DND-41 (cell line): ENCODE data around the gene TFRC.

Experiments
- ATAC-seq: fragments of 200-7000 bp; cut with Tn5 transposase; 3 replicates; pipeline ENCODE4 v1.9.1; 2021; ENCODE audit warnings: low read depth; ENCODE audit not compliant: insufficient read depth
- DNase-seq: peaks from one replicate; pipeline ENCODE4 v3.0.0-alpha.2; 2020
- H2AFZ ChIP-seq: 2 replicates; pipeline ENCODE4 v1.6.0; 2012; ENCODE audit warnings: low read depth, low read length
- H3K27ac ChIP-seq: 2 replicates; pipeline ENCODE4 v1.5.1; 2012; ENCODE audit warnings: low read length, inconsistent platforms
- H3K27me3 ChIP-seq: fragments of 200-600 bp; sonication (generic); 2 replicates; pipeline ENCODE4 v1.6.0; 2012; ENCODE audit warnings: low read length, mild to moderate bottlenecking, inconsistent platforms; ENCODE audit not compliant: insufficient read depth, poor library complexity
- H3K36me3 ChIP-seq: 2 replicates; pipeline ENCODE4 v1.5.1; 2012; ENCODE audit warnings: low read length, inconsistent platforms; ENCODE audit not compliant: insufficient read depth
- H3K4me1 ChIP-seq: 2 replicates; pipeline ENCODE4 v1.5.1; 2012; ENCODE audit warnings: mild to moderate bottlenecking, low read length; ENCODE audit not compliant: insufficient read depth
- H3K4me2 ChIP-seq: 2 replicates; pipeline ENCODE4 v1.6.0; 2012; ENCODE audit warnings: mild to moderate bottlenecking, moderate library complexity, low read length, inconsistent platforms; ENCODE audit not compliant: insufficient read depth
- H3K4me3 ChIP-seq, 2 experiments: fragments of 200-600 bp in 1 of 2; shearing (Covaris generic) in 1 of 2; 2 replicates each; pipeline ENCODE4 v1.5.1; 2012 to 2016; ENCODE audit warnings: inconsistent platforms in 2 of 2, low read length in 2 of 2, mild to moderate bottlenecking in 2 of 2, low read depth in 1 of 2, moderate library complexity in 1 of 2
- H3K79me2 ChIP-seq: 2 replicates; pipeline ENCODE4 v1.6.0; 2012; ENCODE audit warnings: low read length, inconsistent platforms; ENCODE audit not compliant: insufficient read depth
- H3K9ac ChIP-seq: 2 replicates; pipeline ENCODE4 v1.6.0; 2012; ENCODE audit warnings: low read depth, mild to moderate bottlenecking, inconsistent platforms, low read length, moderate library complexity
- H3K9me3 ChIP-seq: 2 replicates; pipeline ENCODE4 v1.5.1; 2012; ENCODE audit warnings: low read length, moderate library complexity, mild to moderate bottlenecking, inconsistent platforms; ENCODE audit not compliant: insufficient read depth, severe bottlenecking
- H4K20me1 ChIP-seq: 2 replicates; pipeline ENCODE4 v1.6.0; 2012; ENCODE audit warnings: low read length; ENCODE audit not compliant: insufficient read depth
- EZH2 ChIP-seq: IDR thresholded peaks from 3 replicates; pipeline ENCODE4 v1.6.1; 2012; ENCODE audit warnings: borderline replicate concordance, low read depth, mild to moderate bottlenecking, moderate library complexity, low read length, inconsistent platforms; ENCODE audit not compliant: severe bottlenecking
- TF ChIP-seq, protein P1 (sequence below): IDR thresholded peaks from 2 replicates; pipeline ENCODE4 v1.5.1; 2012; ENCODE audit warnings: borderline replicate concordance, low read length, moderate library complexity, mild to moderate bottlenecking; ENCODE audit not compliant: poor library complexity, severe bottlenecking; ENCODE audit errors: extremely low read depth

The TFRC gene

DNA sequence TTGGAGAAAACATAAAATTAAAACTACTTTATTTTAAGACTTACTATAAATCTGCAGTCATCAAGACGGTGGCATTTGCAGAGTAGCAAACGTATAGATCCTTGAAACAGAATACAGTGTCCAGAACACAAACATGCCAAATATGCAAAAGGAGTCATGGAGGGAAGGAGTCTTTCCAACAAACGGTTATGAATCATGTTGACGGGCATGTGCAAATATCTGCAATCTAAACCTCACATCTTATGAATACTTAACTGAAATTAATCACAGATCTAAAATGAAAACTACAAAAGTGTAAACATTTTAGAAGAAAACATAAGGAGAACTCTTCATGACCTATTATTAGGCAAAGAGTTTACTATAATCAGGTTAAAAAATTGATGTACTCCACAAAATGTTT is 69.4 kb downstream of the TFRC start:
- no peak for TF ChIP-seq EZH2
- TF ChIP-seq, protein P1, sequence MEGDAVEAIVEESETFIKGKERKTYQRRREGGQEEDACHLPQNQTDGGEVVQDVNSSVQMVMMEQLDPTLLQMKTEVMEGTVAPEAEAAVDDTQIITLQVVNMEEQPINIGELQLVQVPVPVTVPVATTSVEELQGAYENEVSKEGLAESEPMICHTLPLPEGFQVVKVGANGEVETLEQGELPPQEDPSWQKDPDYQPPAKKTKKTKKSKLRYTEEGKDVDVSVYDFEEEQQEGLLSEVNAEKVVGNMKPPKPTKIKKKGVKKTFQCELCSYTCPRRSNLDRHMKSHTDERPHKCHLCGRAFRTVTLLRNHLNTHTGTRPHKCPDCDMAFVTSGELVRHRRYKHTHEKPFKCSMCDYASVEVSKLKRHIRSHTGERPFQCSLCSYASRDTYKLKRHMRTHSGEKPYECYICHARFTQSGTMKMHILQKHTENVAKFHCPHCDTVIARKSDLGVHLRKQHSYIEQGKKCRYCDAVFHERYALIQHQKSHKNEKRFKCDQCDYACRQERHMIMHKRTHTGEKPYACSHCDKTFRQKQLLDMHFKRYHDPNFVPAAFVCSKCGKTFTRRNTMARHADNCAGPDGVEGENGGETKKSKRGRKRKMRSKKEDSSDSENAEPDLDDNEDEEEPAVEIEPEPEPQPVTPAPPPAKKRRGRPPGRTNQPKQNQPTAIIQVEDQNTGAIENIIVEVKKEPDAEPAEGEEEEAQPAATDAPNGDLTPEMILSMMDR, result no peak
- no peak overlapping the region for H3K4me3 ChIP-seq
- no peak for ATAC-seq
- H3K4me1 ChIP-seq, result no peaks in the 10 kb centered on the region
- no peaks in the 10 kb centered on the region for H4K20me1 ChIP-seq
- no peaks in the 10 kb centered on the region for H3K79me2 ChIP-seq
- H3K36me3 ChIP-seq, result no peaks in the 10 kb centered on the region
- no peaks in the 10 kb centered on the region for H3K9me3 ChIP-seq
- H3K27me3 ChIP-seq, result no peaks in the 10 kb centered on the region
- H2AFZ ChIP-seq, result no peak overlapping the region
- H3K4me2 ChIP-seq, result no peak overlapping the region
- no peak overlapping the region for H3K27ac ChIP-seq
- no peak overlapping the region for H3K9ac ChIP-seq
- no peak for DNase-seq

DNA sequence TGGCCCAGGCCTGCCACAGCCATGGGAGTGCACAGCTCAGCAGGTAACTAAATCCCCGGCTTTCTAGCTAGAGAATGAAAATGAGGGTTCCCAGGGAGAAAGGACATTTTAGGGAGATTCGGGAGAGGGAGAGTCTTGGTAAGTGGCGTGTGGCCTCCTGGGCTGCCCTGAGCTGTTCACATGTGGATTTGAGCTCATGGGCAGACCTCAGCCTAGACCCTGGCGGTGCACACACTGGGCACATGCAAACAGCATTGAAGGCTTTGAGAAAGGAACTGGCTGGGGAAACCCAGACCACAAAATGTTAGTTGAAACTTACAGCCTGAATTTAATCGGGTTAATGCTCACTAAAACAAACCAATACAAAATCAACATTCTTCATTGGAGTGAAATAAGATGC is 72.4 kb downstream of the TFRC start:
- Histone ChIP-seq H3K4me1 (no peaks in the 10 kb centered on the region), H3K27ac (no peak overlapping the region), H2AFZ (no peak overlapping the region), H3K27me3 (no peaks in the 10 kb centered on the region), H3K36me3 (no peaks in the 10 kb centered on the region), H3K4me2 (no peak overlapping the region), H4K20me1 (no peaks in the 10 kb centered on the region), H3K79me2 (no peaks in the 10 kb centered on the region), H3K9ac (no peak overlapping the region), H3K9me3 (no peaks in the 10 kb centered on the region), H3K4me3 (no peak overlapping the region)
- ATAC-seq (no peak), DNase-seq (no peak)
- no peak for TF ChIP-seq EZH2
- TF ChIP-seq, protein P1, result no peak

DNA sequence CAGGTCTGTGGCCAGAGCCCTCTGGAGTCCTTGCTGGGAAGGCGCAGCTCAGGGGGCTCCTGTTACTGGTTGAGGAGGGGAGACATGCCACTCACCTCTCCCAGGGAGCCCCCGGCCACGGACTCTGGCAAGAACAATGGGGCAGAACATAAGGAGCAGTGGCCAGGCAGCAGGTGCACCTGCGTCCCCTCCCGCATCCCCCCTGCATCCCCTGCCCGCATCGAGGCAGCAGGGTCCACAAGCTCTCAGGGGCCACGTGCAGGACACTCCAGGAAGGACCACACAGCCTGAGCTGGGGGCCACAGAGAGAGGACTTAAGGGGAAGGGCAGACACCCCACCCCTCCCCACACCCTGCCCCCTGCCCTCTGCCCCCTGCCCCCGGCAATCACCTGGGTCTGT is 73.0 kb downstream of the TFRC start:
- no peak overlapping the region for H3K9ac ChIP-seq
- no peaks in the 10 kb centered on the region for H4K20me1 ChIP-seq
- H2AFZ ChIP-seq, result no peak overlapping the region
- H3K9me3 ChIP-seq, result no peaks in the 10 kb centered on the region
- H3K27me3 ChIP-seq, result no peaks in the 10 kb centered on the region
- H3K4me3 ChIP-seq, result no peak overlapping the region
- H3K36me3 ChIP-seq, result no peaks in the 10 kb centered on the region
- H3K4me2 ChIP-seq, result no peak overlapping the region
- DNase-seq (no peak), ATAC-seq (no peak)
- no peaks in the 10 kb centered on the region for H3K79me2 ChIP-seq
- TF ChIP-seq EZH2, result no peak
- no peaks in the 10 kb centered on the region for H3K4me1 ChIP-seq
- H3K27ac ChIP-seq, result no peak overlapping the region

DNA sequence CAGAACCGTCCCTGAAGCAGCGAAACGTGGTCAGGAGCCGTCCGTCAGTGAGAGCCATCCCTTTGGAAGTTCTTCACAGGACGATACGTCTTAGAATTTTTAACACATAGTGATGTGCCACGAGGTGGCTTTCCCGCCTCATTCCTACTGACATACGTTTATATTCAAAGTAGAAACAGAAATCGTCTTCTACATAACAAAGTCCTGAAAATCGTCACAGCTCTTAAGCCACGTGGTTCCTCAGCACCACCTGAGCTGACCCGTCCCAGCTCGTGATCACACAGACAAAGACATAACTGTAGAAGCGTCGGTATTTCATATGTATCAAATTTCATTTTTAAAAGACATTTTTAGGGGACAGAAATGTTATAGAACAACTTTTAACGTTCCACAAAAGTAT is 73.5 kb downstream of the TFRC start:
- H3K79me2 ChIP-seq, result no peaks in the 10 kb centered on the region
- no peaks in the 10 kb centered on the region for H3K27me3 ChIP-seq
- TF ChIP-seq, protein P1, result no peak
- TF ChIP-seq EZH2, result no peak
- H4K20me1 ChIP-seq, result no peaks in the 10 kb centered on the region
- ATAC-seq (no peak), DNase-seq (no peak)
- H3K4me1 ChIP-seq, result no peaks in the 10 kb centered on the region
- no peak overlapping the region for H2AFZ ChIP-seq
- no peak overlapping the region for H3K4me3 ChIP-seq
- H3K4me2 ChIP-seq, result no peak overlapping the region
- H3K9ac ChIP-seq, result no peak overlapping the region
- H3K9me3 ChIP-seq, result no peaks in the 10 kb centered on the region
- H3K36me3 ChIP-seq, result no peaks in the 10 kb centered on the region
- H3K27ac ChIP-seq, result no peak overlapping the region
